ENCODE data around the gene MAP2K2. TPM values are rescaled to one million over a fixed set of nuclear protein-coding genes. Genes with fewer than 3 reads are reported as not detected.

MAP2K2 gene
- total RNA-seq, 4 donors from 2014 or later = 101 to 207 (median 138) TPM

- DNase-seq = peak; percentile 61 to 67
- Histone ChIP-seq H3K27ac (peak overlapping the region; percentile 99 to 100 (median 100)), H3K36me3 (no peaks in the 10 kb centered on the region), H3K4me1 (peaks cover 46 to 47% of the 10 kb centered on the region in 2 donors), H3K9me3 (no peaks in the 10 kb centered on the region), H3K27me3 (no peaks in the 10 kb centered on the region), H3K4me3 (peak overlapping the region; percentile 71 to 96 (median 82))
- intact Hi-C loops (cut with DNase I; ENCODE audit: low total_unique reads) = loop anchor here (2.0 to 10.0 kb wide), 7 partner anchors 80 to 1970 kb away; partner anchors contain the start of genes ANKRD24, APBA3, CHAF1A and EEF2
- TF ChIP-seq CTCF (IDR thresholded peaks at IDR 0.05 in 4 of 5, conservative IDR thresholded peaks at IDR 0.05 in 1 of 5) (no peak), POLR2A (IDR thresholded peaks at IDR 0.05) (peak in 1 of 2 donors; percentile 74)
- ATAC-seq = peak; percentile 16 to 25
- in situ Hi-C loops (cut with MboI; ENCODE audit: low sequenced_read_pairs in 4 of 4) = loop anchor here in 2 of 4 donors (10.0 kb wide), 2 partner anchors 60 to 80 kb away; partner anchors contain the start of genes EEF2 (in 1 of the 2) and PIAS4 (in 1 of the 2)
These were observed 59.2 kb downstream of the MAP2K2 start for GRCh38 chr19:4064496-4065260.

- Histone ChIP-seq H3K4me1 (peaks cover 51 to 53% of the 10 kb centered on the region in 2 donors), H3K4me3 (peak overlapping the region; percentile 71 to 96 (median 82)), H3K36me3 (no peaks in the 10 kb centered on the region), H3K9me3 (no peaks in the 10 kb centered on the region), H3K27ac (peak overlapping the region; percentile 99 to 100 (median 100)), H3K27me3 (no peaks in the 10 kb centered on the region)
- in situ Hi-C loops (cut with MboI; ENCODE audit: low sequenced_read_pairs in 4 of 4) = loop anchor here in 2 of 4 donors (10.0 kb wide), 2 partner anchors 59 to 79 kb away; partner anchors contain the start of genes EEF2 (in 1 of the 2) and PIAS4 (in 1 of the 2)
- peak in 1 of 5 experiments; percentile 2 for TF ChIP-seq CTCF (IDR thresholded peaks at IDR 0.05 in 4 of 5, conservative IDR thresholded peaks at IDR 0.05 in 1 of 5)
- peak; percentile 42 to 55 for TF ChIP-seq POLR2A (IDR thresholded peaks at IDR 0.05)
- intact Hi-C loops (cut with DNase I; ENCODE audit: low total_unique reads) = loop anchor here (2.0 to 10.0 kb wide), 4 partner anchors 79 to 1969 kb away; partner anchors contain the start of genes CHAF1A, EEF2, IZUMO4 and MOB3A
- ATAC-seq = no peak
- peak in 1 of 2 donors; percentile 40 for DNase-seq
These were observed 59.8 kb downstream of the MAP2K2 start for GRCh38 chr19:4064149-4064495.

GRCh38 chr19:4063369-4064148 is 60.4 kb downstream of the MAP2K2 start:
- Histone ChIP-seq H3K4me3 (peak overlapping the region; percentile 71 to 96 (median 82)), H3K27ac (peak overlapping the region; percentile 99 to 100 (median 100)), H3K9me3 (no peaks in the 10 kb centered on the region), H3K36me3 (no peaks in the 10 kb centered on the region), H3K27me3 (no peaks in the 10 kb centered on the region), H3K4me1 (peaks cover 57 to 58% of the 10 kb centered on the region in 2 donors)
- DNase-seq (peak in 1 of 2 donors; percentile 39), ATAC-seq (no peak)
- in situ Hi-C loops (cut with MboI; ENCODE audit: low sequenced_read_pairs in 4 of 4) = loop anchor here in 2 of 4 donors (10.0 kb wide), 2 partner anchors 59 to 79 kb away; partner anchors contain the start of genes EEF2 (in 1 of the 2) and PIAS4 (in 1 of the 2)
- intact Hi-C loops (cut with DNase I; ENCODE audit: low total_unique reads) = loop anchor here (2.0 to 10.0 kb wide), 4 partner anchors 79 to 1969 kb away; partner anchors contain the start of genes CHAF1A, EEF2, IZUMO4 and MOB3A
- TF ChIP-seq CTCF (IDR thresholded peaks at IDR 0.05 in 4 of 5, conservative IDR thresholded peaks at IDR 0.05 in 1 of 5) = peak in 4 of 5 experiments; percentile 13 to 26 (median 14)
- no peak for TF ChIP-seq POLR2A (IDR thresholded peaks at IDR 0.05)
